ENCODE measurements around the gene UBTF. TPM values are rescaled to one million over a fixed set of nuclear protein-coding genes. Genes with fewer than 3 reads are reported as not detected.

UBTF gene
- total and polyA plus RNA-seq, 2 of the 8 experiments (the other 6 are each of a cell fraction or from before 2014, with no cell fraction given): 14.7 to 106 TPM

- Histone ChIP-seq H2BK5ac (ENCODE audit: low read depth, low read length) (no peak overlapping the region), H2BK12ac (ENCODE audit: low read depth, low read length) (no peak overlapping the region), H3K79me1 (ENCODE audit: low read depth, low read length) (no peaks in the 10 kb centered on the region; the same call in 1 of the 2 replicates), H3K56ac (replicated peaks; ENCODE audit: insufficient read length, low read depth, low read length) (no peak overlapping the region), H2AK5ac (ENCODE audit: low read depth, low read length) (no peak overlapping the region), H3K36me3 (ENCODE audit: control insufficient read depth in 2 of 4, insufficient read depth in 4 of 4, low read length in 3 of 4) (peaks cover 24 to 43% (median 32%) of the 10 kb centered on the region in 4 experiments), H2AFZ (ENCODE audit: low read length) (no peak overlapping the region), H3K4me1 (replicated peaks in 1 of 4; ENCODE audit: control insufficient read depth in 3 of 4, insufficient read depth in 4 of 4, low read length in 3 of 4) (peaks cover 3 to 16% (median 5%) of the 10 kb centered on the region in 4 experiments; a peak in 6 of 7 replicates), H3K23me2 (ENCODE audit: low read depth, low read length) (no peaks in the 10 kb centered on the region), H3K4ac (replicated peaks; ENCODE audit: insufficient read length, low read depth, low read length) (no peak overlapping the region), H3K18ac (ENCODE audit: extremely low read depth, low read length) (no peak overlapping the region), H4K91ac (replicated peaks; ENCODE audit: insufficient read length, low read length) (no peak overlapping the region), H3K9me3 (ENCODE audit: insufficient read depth in 2 of 2, low read depth in 1 of 2, low read length in 1 of 2) (no peaks in the 10 kb centered on the region), H4K8ac (ENCODE audit: extremely low read depth, insufficient read depth, low read length) (peak overlapping the region; percentile 1; the same call in 1 of the 2 replicates), H4K20me1 (replicated peaks in 1 of 2; ENCODE audit: control insufficient read depth in 1 of 2, insufficient read depth in 2 of 2, low read length in 2 of 2) (peaks cover 0 to 5% of the 10 kb centered on the region in 2 experiments), H2BK20ac (ENCODE audit: low read length) (no peak overlapping the region), H4K5ac (ENCODE audit: insufficient read length, low read depth, low read length) (no peak overlapping the region), H2BK120ac (replicated peaks; ENCODE audit: low read depth, low read length) (no peak overlapping the region), H2BK15ac (ENCODE audit: low read length) (no peak overlapping the region), H3K79me2 (ENCODE audit: control insufficient read depth in 1 of 2, insufficient read depth in 2 of 2, low read length in 2 of 2) (no peaks in the 10 kb centered on the region), H3K9ac (replicated peaks in 1 of 4; ENCODE audit: extremely low read depth in 1 of 4, low read depth in 3 of 4, low read length in 3 of 4) (no peak overlapping the region), H3K27ac (ENCODE audit: low read depth, low read length) (no peak overlapping the region), H3K23ac (ENCODE audit: insufficient read length) (no peak overlapping the region), H3K14ac (ENCODE audit: insufficient read length) (no peak overlapping the region), H3K4me2 (ENCODE audit: insufficient read depth in 1 of 2, low read depth in 2 of 2, low read length in 2 of 2) (no peak overlapping the region), H3K27me3 (replicated peaks in 1 of 4; ENCODE audit: control insufficient read depth in 3 of 4, extremely low read depth in 1 of 4, insufficient read depth in 3 of 4, low read length in 3 of 4) (no peaks in the 10 kb centered on the region), H3K4me3 (ENCODE audit: extremely low read depth in 1 of 4, insufficient read depth in 2 of 4, low read depth in 3 of 4, low read length in 4 of 4) (no peak overlapping the region)
- no peak for FAIRE-seq
- CTCF ChIA-PET (ENCODE audit: partially characterized antibody): interaction anchor here (0.8 to 12.7 kb wide), 14 partner anchors 9 to 144 kb away, joined by 3 to 158 read pairs (median 5); partner anchors contain the start of genes ASB16, GRN and HDAC5
- 94% methylated on average over 5 of the region's 6 CpGs; no CpG with 5 or more reads in 1 of the 2 experiments for WGBS, 2 experiments (ENCODE audit: extremely low coverage in 1 of 2, insufficient coverage in 1 of 2, insufficient read length in 1 of 2, insufficient replicate concordance in 2 of 2, low coverage in 1 of 2, low lambda C conversion rate in 2 of 2, missing lambda C conversion rate in 1 of 2)
- no peak for DNase-seq (ENCODE audit: low read depth in 1 of 2, low spot score in 2 of 2)
- POLR2A ChIA-PET (ENCODE audit: partially characterized antibody): interaction anchor here (0.8 to 10.4 kb wide), 11 partner anchors 10 to 148 kb away, joined by 3 to 135 read pairs (median 5); partner anchors contain the start of genes GRN and SLC25A39
- TF ChIP-seq CBX5 (IDR thresholded peaks at IDR 0.05; ENCODE audit: low read depth, low read length): no peak
- no peak for TF ChIP-seq TBP (IDR thresholded peaks at IDR 0.05; ENCODE audit: low read depth, low read length)
- TF ChIP-seq NRF1 (IDR thresholded peaks at IDR 0.05; ENCODE audit: low read depth, low read length): no peak
- no peak for TF ChIP-seq EP300 (IDR thresholded peaks at IDR 0.05; ENCODE audit: borderline replicate concordance in 1 of 2, low read depth in 2 of 2, low read length in 2 of 2)
- no peak for TF ChIP-seq GTF2F1 (IDR thresholded peaks at IDR 0.05; ENCODE audit: borderline replicate concordance, low read depth, low read length)
- no peak for TF ChIP-seq SP2 (IDR thresholded peaks at IDR 0.05; ENCODE audit: low read length)
- no peak for TF ChIP-seq POU5F1 (IDR thresholded peaks at IDR 0.05; ENCODE audit: low read depth, low read length)
- TF ChIP-seq BCL11A (IDR thresholded peaks at IDR 0.05; ENCODE audit: low read depth in 2 of 2, low read length in 2 of 2): no peak
- TF ChIP-seq KDM1A (IDR thresholded peaks at IDR 0.05; ENCODE audit: borderline replicate concordance, low read length): no peak
- TF ChIP-seq KDM4A (IDR thresholded peaks at IDR 0.05; ENCODE audit: low read depth, low read length, severe bottlenecking): no peak
- no peak for TF ChIP-seq CBX8 (IDR thresholded peaks at IDR 0.05; ENCODE audit: borderline replicate concordance, low read depth, low read length)
These were observed 12.7 kb downstream of the UBTF start for GRCh38 chr17:44206825-44207155.
